WTC11 (cell line): ENCODE measurements around the gene TWIST2. TPM values are rescaled to one million over a fixed set of nuclear protein-coding genes. Genes with fewer than 3 reads are reported as not detected.

Experiments
- ATAC-seq: fragments of 200-7000 bp; cut with Tn5 transposase; 2 replicates; pipeline ENCODE4 v1.10.0; 2021; ENCODE audit warnings: mild to moderate bottlenecking, moderate library complexity
- CTCF ChIA-PET: fragments of 300-600 bp; sonication (Branson Sonifier 250); formaldehyde crosslinking; loops from one replicate; lab custom pipeline; 2021; ENCODE audit warnings: antibody characterized with exemption; lab: Charles Lee
- POLR2A ChIA-PET: fragments of 350-600 bp; sonication (Branson Sonifier 250); formaldehyde crosslinking; loops from one replicate; lab custom pipeline; 2021; ENCODE audit warnings: antibody characterized with exemption; lab: Charles Lee
- DNase-seq: peaks from one replicate; pipeline ENCODE4 v3.0.0; 2021; ENCODE audit warnings: low spot score
- H3K27ac Mint-ChIP-seq: 2 replicates; pipeline ENCODE4 v1.8.0; 2021; ENCODE audit warnings: mixed read lengths
- H3K27me3 Mint-ChIP-seq: 2 replicates; pipeline ENCODE4 v1.8.0; 2021; ENCODE audit warnings: low read depth, mild to moderate bottlenecking, moderate library complexity, mixed read lengths
- H3K36me3 Mint-ChIP-seq: 2 replicates; pipeline ENCODE4 v1.8.0; 2021; ENCODE audit warnings: mixed read lengths
- H3K4me1 Mint-ChIP-seq: 2 replicates; pipeline ENCODE4 v1.8.0; 2022; ENCODE audit warnings: mixed read lengths
- H3K4me3 Mint-ChIP-seq: 2 replicates; pipeline ENCODE4 v1.8.0; 2021; ENCODE audit warnings: mild to moderate bottlenecking, moderate library complexity, mixed read lengths
- H3K9me3 Mint-ChIP-seq: 2 replicates; pipeline ENCODE4 v1.8.0; 2021; ENCODE audit warnings: mixed read lengths
- AR ChIP-seq: fragments of 250-450 bp; sonication (Bioruptor Pico); IDR thresholded peaks from 2 replicates; pipeline ENCODE4 v1.9.0; 2021; ENCODE audit warnings: mild to moderate bottlenecking
- ETV6 ChIP-seq: sonication (generic); formaldehyde crosslinking; IDR thresholded peaks from 2 replicates; pipeline ENCODE4 v1.8.1; 2022; ENCODE audit warnings: mild to moderate bottlenecking, missing genetic modification reagents
- IRF2 ChIP-seq: sonication (generic); formaldehyde crosslinking; IDR thresholded peaks from 2 replicates; pipeline ENCODE4 v1.8.0; 2022; ENCODE audit warnings: low read depth, missing genetic modification reagents, borderline replicate concordance
- JAZF1 ChIP-seq: fragments of 250-450 bp; sonication (Bioruptor Pico); IDR thresholded peaks from 2 replicates; pipeline ENCODE4 v1.9.0; 2021; ENCODE audit warnings: moderate library complexity, mild to moderate bottlenecking, inconsistent platforms
- KAT7 ChIP-seq: sonication (generic); formaldehyde crosslinking; IDR thresholded peaks from 2 replicates; pipeline ENCODE4 v1.8.1; 2023; ENCODE audit warnings: missing genetic modification reagents, mild to moderate bottlenecking, borderline replicate concordance
- MAX ChIP-seq: sonication (generic); formaldehyde crosslinking; IDR thresholded peaks from 2 replicates; pipeline ENCODE4 v1.8.0; 2022; ENCODE audit warnings: mild to moderate bottlenecking, missing genetic modification reagents
- NFE2L1 ChIP-seq: sonication (generic); formaldehyde crosslinking; IDR thresholded peaks from 2 replicates; pipeline ENCODE4 v1.8.1; 2023; ENCODE audit warnings: missing genetic modification reagents
- NR2C2 ChIP-seq: sonication (generic); formaldehyde crosslinking; IDR thresholded peaks from 2 replicates; pipeline ENCODE4 v1.8.0; 2022; ENCODE audit warnings: mild to moderate bottlenecking, missing genetic modification reagents
- SMAD3 ChIP-seq: sonication (generic); formaldehyde crosslinking; IDR thresholded peaks from 2 replicates; pipeline ENCODE4 v1.8.0; 2022; ENCODE audit warnings: missing genetic modification reagents, mild to moderate bottlenecking, borderline replicate concordance
- SMAD4 ChIP-seq: sonication (generic); formaldehyde crosslinking; IDR thresholded peaks from 2 replicates; pipeline ENCODE4 v1.8.0; 2022; ENCODE audit warnings: mild to moderate bottlenecking, missing genetic modification reagents
- TCF7 ChIP-seq: sonication (generic); formaldehyde crosslinking; IDR thresholded peaks from 2 replicates; pipeline ENCODE4 v1.8.0; 2022; ENCODE audit warnings: mild to moderate bottlenecking, low read depth, missing genetic modification reagents, moderate library complexity
- TEAD4 ChIP-seq: sonication (generic); formaldehyde crosslinking; IDR thresholded peaks from 2 replicates; pipeline ENCODE4 v1.8.0; 2022; ENCODE audit warnings: mild to moderate bottlenecking, missing genetic modification reagents
- ZBTB21 ChIP-seq: sonication (generic); formaldehyde crosslinking; IDR thresholded peaks from 2 replicates; pipeline ENCODE4 v1.8.1; 2023; ENCODE audit warnings: mild to moderate bottlenecking, missing genetic modification reagents, borderline replicate concordance
- ZNF121 ChIP-seq: sonication (generic); formaldehyde crosslinking; IDR thresholded peaks from 2 replicates; pipeline ENCODE4 v1.8.0; 2023; ENCODE audit warnings: missing genetic modification reagents
- ZNF138 ChIP-seq: sonication (generic); formaldehyde crosslinking; conservative IDR thresholded peaks from 2 replicates; pipeline ENCODE4 v1.8.1; 2022; ENCODE audit warnings: mild to moderate bottlenecking, moderate library complexity, missing genetic modification reagents
- ZNF317 ChIP-seq: sonication (generic); formaldehyde crosslinking; IDR thresholded peaks from 2 replicates; pipeline ENCODE4 v1.8.1; 2023; ENCODE audit warnings: low read depth, mild to moderate bottlenecking, moderate library complexity, missing genetic modification reagents, borderline replicate concordance
- total RNA-seq: library from RNA; stranded (reverse); gene quantifications from 3 replicates; pipeline ENCODE4 v1.2.3, GENCODE V29; 2021
- TF ChIP-seq, protein P1 (sequence below): fragments of 250-450 bp; sonication (Bioruptor Pico); IDR thresholded peaks from 2 replicates; pipeline ENCODE4 v1.8.0; 2021; ENCODE audit warnings: mild to moderate bottlenecking
- TF ChIP-seq, protein P2 (sequence below): sonication (generic); formaldehyde crosslinking; IDR thresholded peaks from 2 replicates; pipeline ENCODE4 v1.8.0; 2023; ENCODE audit warnings: mild to moderate bottlenecking, missing genetic modification reagents

TWIST2 gene
- total RNA-seq, 1 experiment from 2014 or later, result 5.7 TPM

DNA sequence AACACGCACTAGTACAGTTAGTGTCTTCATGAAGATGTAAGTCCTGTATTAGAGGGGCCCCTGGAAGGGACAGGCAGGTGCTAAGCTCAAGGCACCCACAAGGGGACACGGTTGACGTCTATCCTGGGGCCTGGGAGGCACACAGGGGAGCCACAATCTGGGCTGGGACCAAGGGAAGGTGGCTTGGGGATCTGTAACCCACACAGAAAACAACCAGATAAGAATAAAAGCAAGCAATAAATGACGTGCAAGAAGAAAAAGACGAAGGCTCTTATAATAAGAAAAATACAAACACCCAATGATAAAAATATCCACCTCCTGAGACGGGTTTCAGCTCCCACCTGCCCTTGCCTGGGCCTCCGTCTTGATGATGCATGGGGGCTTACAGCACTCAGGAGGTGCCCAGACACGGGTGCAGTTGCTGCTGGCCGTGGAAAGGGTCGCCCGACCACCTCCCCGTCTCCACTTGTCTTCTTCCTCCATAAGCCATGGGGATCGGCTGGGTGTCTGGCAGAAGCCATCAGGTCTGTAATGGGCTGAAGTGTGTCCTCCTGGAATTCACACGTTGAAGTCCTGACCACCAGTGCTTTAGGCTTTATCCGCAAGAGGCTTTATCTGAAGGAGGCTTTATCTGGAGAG is 73.9 kb downstream of the TWIST2 start:
- Mint-ChIP-seq H3K27me3 (no peaks in the 10 kb centered on the region; the same call in 1 of the 2 replicates), H3K36me3 (no peaks in the 10 kb centered on the region), H3K4me1 (no peaks in the 10 kb centered on the region), H3K4me3 (no peak overlapping the region), H3K9me3 (no peaks in the 10 kb centered on the region), H3K27ac (no peak overlapping the region)
- ATAC-seq (no peak), DNase-seq (no peak)
- ChIA-PET CTCF (no interaction called here), POLR2A (no interaction called here)
- TF ChIP-seq ETV6 (CRISPR knock-in tag), result no peak
- TF ChIP-seq TCF7 (CRISPR knock-in tag), result no peak
- no peak for TF ChIP-seq ZNF138 (CRISPR knock-in tag)
- TF ChIP-seq, protein P1, sequence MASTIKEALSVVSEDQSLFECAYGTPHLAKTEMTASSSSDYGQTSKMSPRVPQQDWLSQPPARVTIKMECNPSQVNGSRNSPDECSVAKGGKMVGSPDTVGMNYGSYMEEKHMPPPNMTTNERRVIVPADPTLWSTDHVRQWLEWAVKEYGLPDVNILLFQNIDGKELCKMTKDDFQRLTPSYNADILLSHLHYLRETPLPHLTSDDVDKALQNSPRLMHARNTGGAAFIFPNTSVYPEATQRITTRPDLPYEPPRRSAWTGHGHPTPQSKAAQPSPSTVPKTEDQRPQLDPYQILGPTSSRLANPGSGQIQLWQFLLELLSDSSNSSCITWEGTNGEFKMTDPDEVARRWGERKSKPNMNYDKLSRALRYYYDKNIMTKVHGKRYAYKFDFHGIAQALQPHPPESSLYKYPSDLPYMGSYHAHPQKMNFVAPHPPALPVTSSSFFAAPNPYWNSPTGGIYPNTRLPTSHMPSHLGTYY (CRISPR knock-in tag), result no peak
- TF ChIP-seq ZBTB21 (CRISPR knock-in tag), result no peak
- no peak for TF ChIP-seq SMAD4 (CRISPR knock-in tag)
- no peak for TF ChIP-seq AR (CRISPR knock-in tag)
- TF ChIP-seq NR2C2, result no peak
- TF ChIP-seq, protein P2, sequence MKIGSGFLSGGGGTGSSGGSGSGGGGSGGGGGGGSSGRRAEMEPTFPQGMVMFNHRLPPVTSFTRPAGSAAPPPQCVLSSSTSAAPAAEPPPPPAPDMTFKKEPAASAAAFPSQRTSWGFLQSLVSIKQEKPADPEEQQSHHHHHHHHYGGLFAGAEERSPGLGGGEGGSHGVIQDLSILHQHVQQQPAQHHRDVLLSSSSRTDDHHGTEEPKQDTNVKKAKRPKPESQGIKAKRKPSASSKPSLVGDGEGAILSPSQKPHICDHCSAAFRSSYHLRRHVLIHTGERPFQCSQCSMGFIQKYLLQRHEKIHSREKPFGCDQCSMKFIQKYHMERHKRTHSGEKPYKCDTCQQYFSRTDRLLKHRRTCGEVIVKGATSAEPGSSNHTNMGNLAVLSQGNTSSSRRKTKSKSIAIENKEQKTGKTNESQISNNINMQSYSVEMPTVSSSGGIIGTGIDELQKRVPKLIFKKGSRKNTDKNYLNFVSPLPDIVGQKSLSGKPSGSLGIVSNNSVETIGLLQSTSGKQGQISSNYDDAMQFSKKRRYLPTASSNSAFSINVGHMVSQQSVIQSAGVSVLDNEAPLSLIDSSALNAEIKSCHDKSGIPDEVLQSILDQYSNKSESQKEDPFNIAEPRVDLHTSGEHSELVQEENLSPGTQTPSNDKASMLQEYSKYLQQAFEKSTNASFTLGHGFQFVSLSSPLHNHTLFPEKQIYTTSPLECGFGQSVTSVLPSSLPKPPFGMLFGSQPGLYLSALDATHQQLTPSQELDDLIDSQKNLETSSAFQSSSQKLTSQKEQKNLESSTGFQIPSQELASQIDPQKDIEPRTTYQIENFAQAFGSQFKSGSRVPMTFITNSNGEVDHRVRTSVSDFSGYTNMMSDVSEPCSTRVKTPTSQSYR (CRISPR knock-in tag), result no peak
- no peak for TF ChIP-seq KAT7 (CRISPR knock-in tag)
- no peak for TF ChIP-seq NFE2L1 (CRISPR knock-in tag)

GRCh38 chr2:238922435-238922834 is 74.5 kb downstream of the TWIST2 start:
- ATAC-seq (no peak), DNase-seq (no peak)
- no peaks in the 10 kb centered on the region for H3K36me3 Mint-ChIP-seq
- H3K9me3 Mint-ChIP-seq, result no peaks in the 10 kb centered on the region
- no peak overlapping the region for H3K27ac Mint-ChIP-seq
- no peak overlapping the region for H3K4me3 Mint-ChIP-seq
- POLR2A ChIA-PET, result no interaction called here
- CTCF ChIA-PET, result no interaction called here
- no peaks in the 10 kb centered on the region; the same call in 1 of the 2 replicates for H3K27me3 Mint-ChIP-seq
- no peaks in the 10 kb centered on the region for H3K4me1 Mint-ChIP-seq
- TF ChIP-seq SMAD3 (no peak), ETV6 (CRISPR knock-in tag) (no peak), ZNF317 (no peak), MAX (no peak), IRF2 (no peak), JAZF1 (CRISPR knock-in tag) (no peak), TEAD4 (no peak), ZNF121 (CRISPR knock-in tag) (no peak)
